Measurements from ENCODE around the gene DOC2B.

DNA sequence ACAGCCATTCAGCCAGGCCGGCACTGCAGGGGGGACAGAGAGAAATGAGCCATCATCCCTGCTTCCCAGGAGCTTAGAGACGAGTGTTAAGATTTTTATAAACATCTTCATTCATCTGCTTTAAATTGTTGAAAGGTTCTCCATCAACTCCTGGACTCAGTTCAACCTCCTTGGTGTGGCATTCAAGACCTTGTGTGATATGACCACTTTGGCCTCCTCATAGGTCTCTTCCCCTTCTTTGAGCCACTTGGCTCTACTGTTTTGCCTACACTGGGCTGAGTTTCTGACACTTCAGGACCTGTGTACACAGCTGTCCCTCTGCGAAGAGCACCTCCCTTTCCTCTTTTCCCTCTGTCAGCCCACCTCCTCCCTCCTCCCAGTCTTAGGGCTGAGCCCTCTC lies 4.3 kb downstream of the DOC2B start:
- TF ChIP-seq NFYB (IDR thresholded peaks at IDR 0.05; ENCODE audit: extremely low read depth, insufficient read length) (no peak), GATA2 (CRISPR knock-in tag; IDR thresholded peaks at IDR 0.05) (no peak), TEAD4 (IDR thresholded peaks at IDR 0.05; ENCODE audit: low read length) (no peak), TEAD4 (CRISPR knock-in tag; IDR thresholded peaks at IDR 0.05; ENCODE audit: borderline replicate concordance) (no peak)
- TF ChIP-seq, protein P1, sequence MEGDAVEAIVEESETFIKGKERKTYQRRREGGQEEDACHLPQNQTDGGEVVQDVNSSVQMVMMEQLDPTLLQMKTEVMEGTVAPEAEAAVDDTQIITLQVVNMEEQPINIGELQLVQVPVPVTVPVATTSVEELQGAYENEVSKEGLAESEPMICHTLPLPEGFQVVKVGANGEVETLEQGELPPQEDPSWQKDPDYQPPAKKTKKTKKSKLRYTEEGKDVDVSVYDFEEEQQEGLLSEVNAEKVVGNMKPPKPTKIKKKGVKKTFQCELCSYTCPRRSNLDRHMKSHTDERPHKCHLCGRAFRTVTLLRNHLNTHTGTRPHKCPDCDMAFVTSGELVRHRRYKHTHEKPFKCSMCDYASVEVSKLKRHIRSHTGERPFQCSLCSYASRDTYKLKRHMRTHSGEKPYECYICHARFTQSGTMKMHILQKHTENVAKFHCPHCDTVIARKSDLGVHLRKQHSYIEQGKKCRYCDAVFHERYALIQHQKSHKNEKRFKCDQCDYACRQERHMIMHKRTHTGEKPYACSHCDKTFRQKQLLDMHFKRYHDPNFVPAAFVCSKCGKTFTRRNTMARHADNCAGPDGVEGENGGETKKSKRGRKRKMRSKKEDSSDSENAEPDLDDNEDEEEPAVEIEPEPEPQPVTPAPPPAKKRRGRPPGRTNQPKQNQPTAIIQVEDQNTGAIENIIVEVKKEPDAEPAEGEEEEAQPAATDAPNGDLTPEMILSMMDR (IDR thresholded peaks at IDR 0.05 in 2 of 3, conservative IDR thresholded peaks at IDR 0.05 in 1 of 3; ENCODE audit: insufficient read depth in 2 of 3, low read depth in 1 of 3, low read length in 3 of 3), result no peak
- TF ChIP-seq, protein P2, sequence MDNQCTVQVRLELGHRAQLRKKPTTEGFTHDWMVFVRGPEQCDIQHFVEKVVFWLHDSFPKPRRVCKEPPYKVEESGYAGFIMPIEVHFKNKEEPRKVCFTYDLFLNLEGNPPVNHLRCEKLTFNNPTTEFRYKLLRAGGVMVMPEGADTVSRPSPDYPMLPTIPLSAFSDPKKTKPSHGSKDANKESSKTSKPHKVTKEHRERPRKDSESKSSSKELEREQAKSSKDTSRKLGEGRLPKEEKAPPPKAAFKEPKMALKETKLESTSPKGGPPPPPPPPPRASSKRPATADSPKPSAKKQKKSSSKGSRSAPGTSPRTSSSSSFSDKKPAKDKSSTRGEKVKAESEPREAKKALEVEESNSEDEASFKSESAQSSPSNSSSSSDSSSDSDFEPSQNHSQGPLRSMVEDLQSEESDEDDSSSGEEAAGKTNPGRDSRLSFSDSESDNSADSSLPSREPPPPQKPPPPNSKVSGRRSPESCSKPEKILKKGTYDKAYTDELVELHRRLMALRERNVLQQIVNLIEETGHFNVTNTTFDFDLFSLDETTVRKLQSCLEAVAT (IDR thresholded peaks at IDR 0.05), result no peak
